ENCODE measurements around the gene GPR176.
"Not testable (repeated sequence)": the region's sequence is repeated elsewhere in the genome, so short reads cannot be mapped to it uniquely, and the experiment has no call there.

GPR176 gene

GRCh38 chr15:39854161-39854560 is 65.9 kb downstream of the GPR176 start:
- no peak for DNase-seq

- no peak for DNase-seq
Measured at GRCh38 chr15:39852250-39852649, 67.8 kb downstream of the GPR176 start.

- DNase-seq, result no peak
Measured at GRCh38 chr15:39851500-39852092, 68.5 kb downstream of the GPR176 start.

GRCh38 chr15:39850436-39850835 is 69.6 kb downstream of the GPR176 start:
- no peak for DNase-seq

- no peak for DNase-seq
Measured at GRCh38 chr15:39846108-39846507, 74.0 kb downstream of the GPR176 start.

- no peak for DNase-seq
Measured at GRCh38 chr15:39845582-39845981, 74.5 kb downstream of the GPR176 start.

- no peak for DNase-seq
Measured at GRCh38 chr15:39843565-39843964, 76.5 kb downstream of the GPR176 start.

GRCh38 chr15:39837454-39837853 is 82.6 kb downstream of the GPR176 start:
- DNase-seq, result no peak

GRCh38 chr15:39835550-39835949 is 84.5 kb downstream of the GPR176 start:
- DNase-seq, result no peak

GRCh38 chr15:39834256-39834655 is 85.8 kb downstream of the GPR176 start:
- no peak for DNase-seq

GRCh38 chr15:39833515-39833981 is 86.5 kb downstream of the GPR176 start:
- DNase-seq, result no peak

GRCh38 chr15:39830166-39830565 is 89.9 kb downstream of the GPR176 start:
- no peak for DNase-seq

- DNase-seq, result no peak
Measured at GRCh38 chr15:39828374-39828931, 91.6 kb downstream of the GPR176 start.

- DNase-seq, result no peak
Measured at GRCh38 chr15:39826975-39827374, 93.1 kb downstream of the GPR176 start.

GRCh38 chr15:39823634-39824033 is 96.4 kb downstream of the GPR176 start:
- no peak for DNase-seq

GRCh38 chr15:39820050-39820602 is 99.9 kb downstream of the GPR176 start:
- no peak for DNase-seq

- no peak for DNase-seq
Measured at GRCh38 chr15:39819533-39819932, 100.5 kb downstream of the GPR176 start.

GRCh38 chr15:39817892-39818291 is 102.2 kb downstream of the GPR176 start:
- no peak for DNase-seq

GRCh38 chr15:39814489-39814888 is 105.6 kb downstream of the GPR176 start:
- no peak for DNase-seq

- DNase-seq, result not testable (repeated sequence)
Measured at GRCh38 chr15:39812651-39813050, 107.4 kb downstream of the GPR176 start.

GRCh38 chr15:39808909-39809308 is 111.2 kb downstream of the GPR176 start:
- no peak for DNase-seq

- DNase-seq, result no peak
Measured at GRCh38 chr15:39807791-39808190, 112.3 kb downstream of the GPR176 start.

GRCh38 chr15:39804026-39804425 is 116.0 kb downstream of the GPR176 start:
- DNase-seq, result no peak

- no peak for DNase-seq
Measured at GRCh38 chr15:39803016-39803415, 117.0 kb downstream of the GPR176 start.

Data from KG1 (cell line).